SHP77 (cell line): ENCODE measurements around the gene PLCL1.

Source experiments
- DNase-seq, 2 experiments: peaks; one replicate each; lab custom pipeline; 2025; lab: John Stamatoyannopoulos, UW

Gene PLCL1

GRCh38 chr2:198060277-198060676 lies 255.9 kb downstream of the PLCL1 start:
- no peak for DNase-seq

GRCh38 chr2:198062826-198063225 lies 258.4 kb downstream of the PLCL1 start:
- DNase-seq = no peak

DNA sequence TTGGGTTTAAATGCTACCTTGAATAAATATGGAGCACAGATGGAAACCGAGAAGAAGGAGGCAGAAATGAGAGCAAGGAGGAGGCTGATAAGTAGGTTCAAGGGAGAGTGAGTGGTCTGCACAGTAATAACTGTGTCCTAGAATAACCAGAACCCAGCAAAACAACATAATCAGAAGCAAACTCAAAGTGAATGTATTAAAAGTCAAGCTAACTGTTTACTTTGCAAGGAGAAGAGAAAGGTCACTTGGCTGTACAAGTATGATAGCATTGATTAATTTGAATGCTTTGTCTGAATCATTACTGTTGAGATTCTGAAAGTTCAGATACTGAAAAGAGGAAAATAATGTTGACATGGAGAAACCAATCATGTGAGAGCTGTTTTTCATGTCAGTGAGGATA lies 258.8 kb downstream of the PLCL1 start:
- DNase-seq = no peak

GRCh38 chr2:198065322-198065721 lies 260.9 kb downstream of the PLCL1 start:
- DNase-seq = no peak

DNA sequence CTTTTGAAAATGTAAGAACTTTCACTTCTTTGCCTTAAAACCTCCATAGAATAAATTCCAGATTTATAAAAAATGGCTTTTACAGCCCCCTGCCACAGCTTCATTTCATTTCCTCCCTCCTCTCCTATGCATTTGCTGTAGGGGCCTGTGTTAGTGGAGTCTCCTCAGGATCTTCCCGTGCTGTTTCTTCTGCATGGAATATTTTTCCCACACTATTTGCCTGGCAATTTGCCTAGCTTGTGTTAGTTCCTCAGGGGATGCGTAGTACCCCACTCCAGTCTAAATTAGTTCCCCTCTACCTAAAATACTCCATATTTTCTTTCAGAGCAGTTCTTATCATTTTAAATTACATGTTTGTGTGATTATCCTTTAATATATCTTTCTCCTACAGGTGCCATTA lies 262.2 kb downstream of the PLCL1 start:
- no peak for DNase-seq

DNA sequence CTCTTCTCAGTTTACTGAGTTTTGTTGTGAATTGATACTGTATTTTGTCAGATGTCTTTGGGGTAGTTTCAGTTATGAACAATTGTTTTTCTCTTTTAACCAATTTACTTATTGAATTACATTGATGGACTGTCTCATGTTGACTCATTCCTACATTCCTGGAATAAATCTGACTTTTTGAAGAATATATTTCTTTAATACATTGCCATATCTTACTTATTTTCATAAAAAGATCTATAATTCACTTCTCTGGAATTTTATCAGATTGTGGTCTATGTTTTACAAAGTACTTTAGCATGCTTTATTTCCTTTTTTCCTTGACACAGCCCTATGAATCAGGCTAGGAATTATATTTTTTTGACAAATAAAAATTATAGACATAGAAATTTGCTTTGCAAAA lies 268.3 kb downstream of the PLCL1 start:
- DNase-seq = no peak

DNA sequence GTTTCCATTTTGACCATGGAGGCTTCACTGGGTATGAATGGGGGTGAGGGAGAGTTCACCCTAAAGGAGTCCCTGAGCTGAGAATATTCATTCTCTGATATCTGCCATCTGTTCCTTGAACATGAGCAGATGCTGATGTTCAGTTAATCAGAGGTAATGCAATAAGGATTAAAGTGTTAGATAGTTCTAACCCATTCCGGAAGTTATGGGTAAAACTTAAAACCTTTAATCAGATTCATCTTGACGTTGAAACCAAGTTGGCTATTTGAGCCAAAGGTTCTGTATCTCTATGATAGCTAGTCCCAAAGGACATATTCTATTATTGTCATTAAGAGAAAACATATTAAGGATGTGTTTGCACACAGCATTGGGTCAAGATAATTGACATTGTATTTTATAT lies 268.9 kb downstream of the PLCL1 start:
- DNase-seq = no peak

GRCh38 chr2:198077477-198077876 lies 273.1 kb downstream of the PLCL1 start:
- DNase-seq = no peak

DNA sequence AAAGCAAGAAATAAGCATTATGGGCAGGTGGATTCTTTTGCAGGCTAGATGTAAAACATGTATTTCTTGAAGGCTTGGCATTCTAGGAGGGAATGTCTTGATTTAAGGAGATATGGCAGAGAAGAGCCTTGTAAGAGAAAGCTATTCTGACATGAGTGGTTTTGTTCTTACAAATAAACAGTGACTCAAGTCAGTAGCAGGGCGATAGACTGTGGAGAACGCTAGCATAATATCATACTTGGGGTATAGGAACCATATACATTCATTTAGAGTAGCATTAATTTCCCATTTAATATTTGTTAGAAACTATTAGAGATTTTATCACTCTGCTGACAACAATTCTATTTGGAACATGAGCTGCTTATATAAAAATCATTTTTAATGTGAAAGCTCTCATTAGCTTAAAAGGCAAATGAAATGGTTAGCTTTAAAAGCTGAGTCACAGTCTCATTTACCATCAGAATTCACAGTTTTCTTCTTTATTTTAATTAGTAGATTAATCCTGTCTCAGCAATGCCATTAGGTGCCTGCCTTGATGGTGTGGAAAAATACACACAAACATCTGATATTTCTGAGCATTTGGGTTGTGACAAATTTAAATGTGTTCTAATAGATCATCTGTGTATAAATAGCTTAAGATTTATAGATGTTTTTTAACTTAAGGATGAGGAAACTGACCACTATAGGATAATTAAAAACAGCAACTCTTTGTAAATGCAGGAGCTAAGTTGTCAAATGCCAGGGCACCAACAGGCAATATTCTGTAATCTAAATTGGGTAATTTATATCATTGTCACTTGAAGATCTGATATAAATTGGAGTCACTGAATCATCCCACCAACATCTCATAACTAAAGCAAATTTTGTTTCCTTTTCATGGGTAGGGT lies 276.7 kb downstream of the PLCL1 start:
- no peak for DNase-seq

DNA sequence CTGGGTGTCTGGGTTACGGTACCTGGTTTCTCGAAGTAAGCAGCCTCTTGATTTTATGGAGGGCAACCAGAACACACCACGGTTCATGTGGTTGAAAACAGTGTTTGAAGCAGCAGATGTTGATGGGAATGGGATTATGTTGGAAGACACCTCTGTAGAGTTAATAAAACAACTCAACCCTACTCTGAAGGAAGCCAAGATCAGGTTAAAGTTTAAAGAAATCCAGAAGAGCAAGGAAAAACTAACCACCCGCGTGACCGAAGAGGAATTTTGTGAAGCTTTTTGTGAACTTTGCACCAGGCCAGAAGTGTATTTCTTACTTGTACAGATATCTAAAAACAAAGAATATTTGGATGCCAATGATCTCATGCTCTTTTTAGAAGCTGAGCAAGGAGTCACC lies 279.8 kb downstream of the PLCL1 start:
- DNase-seq = no peak

DNA sequence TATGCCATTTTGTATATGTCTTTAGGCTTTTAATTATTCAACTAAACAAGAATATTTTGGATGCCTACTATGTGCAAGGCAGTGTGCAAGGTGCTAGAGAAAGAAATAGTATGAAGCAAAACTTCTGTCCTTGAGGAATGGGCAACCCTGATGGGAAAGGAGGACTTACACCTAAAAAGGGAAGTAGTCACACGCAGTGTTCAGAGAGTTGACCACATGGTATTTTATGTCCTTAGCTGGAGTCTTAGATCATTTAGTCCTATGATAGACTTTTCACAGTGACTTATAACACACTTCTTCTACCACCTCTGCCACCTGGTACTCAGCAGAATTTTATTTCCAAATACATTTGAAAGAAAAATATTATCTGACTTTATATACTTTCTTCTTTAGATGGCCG lies 291.6 kb downstream of the PLCL1 start:
- DNase-seq = no peak

- no peak for DNase-seq
These were observed 292.6 kb downstream of the PLCL1 start for GRCh38 chr2:198096965-198097364.

- no peak for DNase-seq
These were observed 293.2 kb downstream of the PLCL1 start for GRCh38 chr2:198097630-198098029.

GRCh38 chr2:198098386-198098785 lies 294.0 kb downstream of the PLCL1 start:
- DNase-seq = no peak

- DNase-seq = no peak
These were observed 294.5 kb downstream of the PLCL1 start for GRCh38 chr2:198098918-198099317.

GRCh38 chr2:198100346-198100745 lies 296.0 kb downstream of the PLCL1 start:
- DNase-seq = no peak

- DNase-seq = no peak
These were observed 297.3 kb downstream of the PLCL1 start for GRCh38 chr2:198101688-198102087.

DNA sequence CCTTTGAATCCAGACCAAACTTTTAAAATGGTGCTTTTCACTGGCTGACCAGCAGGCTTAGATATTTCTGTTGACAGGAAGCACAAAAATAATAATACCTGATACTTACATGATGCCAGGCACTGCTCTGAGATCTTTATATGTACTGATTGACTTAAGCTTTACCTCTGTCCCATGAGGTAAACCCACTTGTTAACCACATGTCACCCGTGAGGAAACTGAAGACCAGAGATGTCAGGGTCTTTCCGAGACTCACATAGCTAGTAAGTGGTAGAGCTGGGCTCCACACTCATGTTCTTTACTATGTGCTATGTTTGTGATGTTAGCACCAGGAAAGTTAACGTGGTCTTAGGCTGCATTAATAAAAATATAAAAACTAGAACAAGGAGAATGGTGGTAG lies 297.7 kb downstream of the PLCL1 start:
- no peak for DNase-seq

DNA sequence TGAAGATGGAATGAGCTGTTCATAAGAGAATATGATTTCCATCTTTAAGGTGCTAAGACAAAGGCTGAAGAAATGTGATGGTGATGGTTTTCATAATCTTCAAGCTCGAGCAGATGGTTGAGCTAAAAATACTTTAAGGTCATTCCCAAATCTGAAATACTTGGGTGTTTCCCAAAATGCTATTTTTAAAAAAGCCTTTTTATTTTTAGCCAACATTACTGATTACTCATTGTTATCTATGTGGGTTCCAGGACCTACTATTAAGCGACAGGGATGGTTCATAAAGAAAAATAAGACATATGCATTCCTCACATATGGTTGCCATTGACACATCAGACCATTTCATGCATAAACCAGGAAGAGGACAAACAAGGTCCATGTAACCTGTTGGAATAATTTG lies 298.5 kb downstream of the PLCL1 start:
- no peak for DNase-seq

- DNase-seq = no peak
These were observed 302.4 kb downstream of the PLCL1 start for GRCh38 chr2:198106621-198107385.

GRCh38 chr2:198113316-198113715 lies 308.9 kb downstream of the PLCL1 start:
- DNase-seq = no peak

DNA sequence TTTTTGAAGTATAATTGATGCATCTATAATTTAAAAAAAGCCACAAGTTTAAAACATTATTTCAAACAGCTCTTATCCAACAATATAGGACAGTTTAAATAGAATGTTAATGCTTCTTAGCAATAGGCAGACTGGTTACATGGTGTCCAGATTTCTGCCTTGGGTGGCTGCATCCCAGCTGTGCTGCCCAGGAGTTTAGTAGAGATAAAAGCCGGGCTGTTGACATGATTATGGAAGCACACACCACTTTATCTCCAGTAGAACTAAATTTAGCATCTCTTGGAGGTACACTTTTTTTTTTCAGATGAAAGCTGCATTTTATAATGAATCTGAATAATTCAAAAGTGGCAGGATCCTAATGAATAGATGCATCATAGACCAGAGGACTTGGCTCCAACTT lies 309.7 kb downstream of the PLCL1 start:
- DNase-seq = no peak

GRCh38 chr2:198115201-198115600 lies 310.8 kb downstream of the PLCL1 start:
- DNase-seq = no peak
